HepG2 (cell line): ENCODE results near the gene APOC3. TPM values are rescaled to one million over a fixed set of nuclear protein-coding genes. Genes with fewer than 3 reads are reported as not detected.

Experiments
- CREB1 ChIP-seq, 2 experiments: fragments of 450-650 bp in 1 of 2; IDR thresholded peaks; 2 replicates each; pipeline ENCODE4 v1.6.1; 2016 to 2017; ENCODE audit warnings: control low read depth in 1 of 2, mild to moderate bottlenecking in 1 of 2, missing compliant biosample characterization in 1 of 2, missing genetic modification characterization in 1 of 2
- FOXK1 ChIP-seq: sonication (generic); formaldehyde crosslinking; IDR thresholded peaks from 2 replicates; pipeline ENCODE4 v1.4.0; 2020; ENCODE audit warnings: low read depth, missing genetic modification reagents, borderline replicate concordance
- NFIC ChIP-seq: IDR thresholded peaks from 2 replicates; pipeline ENCODE4 v1.6.1; 2012; ENCODE audit warnings: mild to moderate bottlenecking, low read length, inconsistent platforms
- PHF21A ChIP-seq: sonication (generic); formaldehyde crosslinking; IDR thresholded peaks from 2 replicates; pipeline ENCODE4 v1.5.0; 2020; ENCODE audit warnings: mild to moderate bottlenecking, missing genetic modification reagents
- SRSF1 ChIP-seq: fragments of 200-400 bp; formaldehyde crosslinking; optimal IDR thresholded peaks from 2 replicates; pipeline ENCODE3; 2017; ENCODE audit warnings: mild to moderate bottlenecking, low read depth, low read length, moderate library complexity
- THAP11 ChIP-seq: IDR thresholded peaks from 2 replicates; pipeline ENCODE4 v1.6.1; 2016; ENCODE audit warnings: missing biosample characterization, missing genetic modification reagents
- XBP1 ChIP-seq: sonication (generic); formaldehyde crosslinking; IDR thresholded peaks from 2 replicates; pipeline ENCODE4 v1.5.0; 2020; ENCODE audit warnings: missing genetic modification reagents
- ZBTB34 ChIP-seq: sonication (generic); formaldehyde crosslinking; IDR thresholded peaks from 2 replicates; pipeline ENCODE4 v1.8.0; 2022; ENCODE audit warnings: mild to moderate bottlenecking, missing genetic modification reagents
- ZNF256 ChIP-seq: sonication (generic); formaldehyde crosslinking; conservative IDR thresholded peaks from 2 replicates; pipeline ENCODE4 v1.4.0; 2020; ENCODE audit warnings: missing genetic modification reagents
- ZNF281 ChIP-seq: sonication (generic); formaldehyde crosslinking; IDR thresholded peaks from 2 replicates; pipeline ENCODE4 v1.4.0; 2020; ENCODE audit warnings: missing genetic modification reagents, borderline replicate concordance
- ZNF441 ChIP-seq: sonication (generic); formaldehyde crosslinking; IDR thresholded peaks from 2 replicates; pipeline ENCODE4 v1.7.0; 2021; ENCODE audit warnings: missing genetic modification reagents, borderline replicate concordance
- ZNF597 ChIP-seq: sonication (generic); formaldehyde crosslinking; IDR thresholded peaks from 2 replicates; pipeline ENCODE4 v1.5.0; 2020; ENCODE audit warnings: missing genetic modification reagents
- ZNF615 ChIP-seq: sonication (generic); formaldehyde crosslinking; IDR thresholded peaks from 2 replicates; pipeline ENCODE4 v1.5.0; 2020; ENCODE audit warnings: mild to moderate bottlenecking, missing genetic modification reagents, borderline replicate concordance
- ZNF761 ChIP-seq: sonication (generic); formaldehyde crosslinking; conservative IDR thresholded peaks from 2 replicates; pipeline ENCODE4 v1.4.0; 2020; ENCODE audit warnings: mild to moderate bottlenecking, missing genetic modification reagents
- ZSCAN22 ChIP-seq: sonication (generic); formaldehyde crosslinking; IDR thresholded peaks from 2 replicates; pipeline ENCODE4 v1.4.0; 2020; ENCODE audit warnings: mild to moderate bottlenecking, missing genetic modification reagents
- ZSCAN5A ChIP-seq: sonication (generic); formaldehyde crosslinking; IDR thresholded peaks from 2 replicates; pipeline ENCODE4 v1.8.0; 2022; ENCODE audit warnings: mild to moderate bottlenecking, missing genetic modification reagents, borderline replicate concordance
- ZUFSP ChIP-seq: sonication (generic); formaldehyde crosslinking; IDR thresholded peaks from 2 replicates; pipeline ENCODE4 v1.9.0; 2021; ENCODE audit warnings: missing genetic modification reagents, mild to moderate bottlenecking, borderline replicate concordance
- polyA plus RNA-seq, 8 experiments: library from polyadenylated mRNA; depleted of rRNA in 3 of 8; stranded (reverse) in 7 of 8; unstranded in 1 of 8; fragments of >200 nt; fragmentation: Illumina TruSeq in 4 of 8; extraction: Trizol in 4 of 8; gene quantifications; 2 replicates each; pipeline versions ENCODE4 v1.2.1 to v1.2.3, GENCODE V29; 2011 to 2016; ENCODE audit warnings: low read depth in 4 of 8, missing spikeins in 1 of 8, mixed read lengths in 1 of 8; ENCODE audit not compliant: insufficient read depth in 1 of 8
- total RNA-seq, 5 experiments: library from RNA; depleted of rRNA; stranded (reverse); fragments of >200 nt; fragmentation: Illumina TruSeq; extraction: Trizol; gene quantifications; 2 replicates each; pipeline ENCODE4 v1.2.3, GENCODE V29; 2016; ENCODE audit warnings: low read depth in 1 of 5

APOC3 gene
- total and polyA plus RNA-seq, 2 of the 13 experiments (the other 11 are each of a cell fraction or from before 2014, with no cell fraction given): 314 to 687 TPM

GRCh38 chr11:116837231-116838091 lies 7.8 kb downstream of the APOC3 start, which contains the start of gene APOA1 (continued):
- TF ChIP-seq ZBTB34 (peak; percentile 71; the same call in 1 of the 2 replicates), FOXK1 (CRISPR knock-in tag) (peak; percentile 86), ZSCAN22 (CRISPR knock-in tag) (0 out of 2 replicates have a peak, but pooled peaks have one; percentile 50), ZNF441 (peak; percentile 67; the same call in 1 of the 2 replicates), ZUFSP (CRISPR knock-in tag) (no peak), ZNF597 (CRISPR knock-in tag) (no peak), PHF21A (CRISPR knock-in tag) (peak; percentile 94), NFIC (no peak), ZNF761 (CRISPR knock-in tag) (peak; percentile 53; the same call in 1 of the 2 replicates), ZNF615 (CRISPR knock-in tag) (no peak; the same call in 1 of the 2 replicates), ZNF256 (peak; percentile 66; the same call in 1 of the 2 replicates), THAP11 (CRISPR knock-in tag) (peak; percentile 61), SRSF1 (peak; percentile 97), ZSCAN5A (CRISPR knock-in tag) (peak; percentile 91; the same call in 1 of the 2 replicates), XBP1 (CRISPR knock-in tag) (peak; percentile 55; the same call in 1 of the 2 replicates), CREB1 (IDR thresholded peaks at IDR 0.05) (no peak), CREB1 (CRISPR knock-in tag; IDR thresholded peaks at IDR 0.05) (no peak), ZNF281 (CRISPR knock-in tag) (peak; percentile 97)
